GM08714 (cell line): Measurements from ENCODE around the gene NSMF.

ENCODE experiments used
- H3K4me3 ChIP-seq: fragments of 200-500 bp; sonication (Bioruptor generic); 2 replicates; pipeline ENCODE4 v1.5.1; 2014; ENCODE audit warnings: mild to moderate bottlenecking, low read length, inconsistent platforms
- ZNF274 ChIP-seq: IDR thresholded peaks from 2 replicates; pipeline ENCODE4 v1.6.1; 2012; ENCODE audit warnings: mild to moderate bottlenecking, low read depth, low read length

Gene NSMF

DNA sequence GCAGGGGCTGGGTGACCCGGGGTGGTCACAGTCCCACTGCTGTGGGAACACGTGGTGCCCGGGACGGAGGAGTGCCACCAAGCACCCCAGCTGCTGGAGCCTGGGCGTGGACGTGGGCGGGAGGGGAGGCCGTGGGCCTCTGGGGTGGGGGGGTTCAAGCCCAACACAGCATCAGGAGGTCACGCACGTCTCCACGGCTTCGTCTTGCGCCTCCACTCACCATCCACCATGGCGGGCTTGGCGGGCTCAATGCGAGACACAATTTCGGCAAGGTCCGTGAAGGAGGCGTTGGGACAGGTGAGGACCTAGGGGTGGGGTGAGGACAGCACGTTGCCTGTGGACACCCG is 2.2 kb upstream of the NSMF start:
- TF ChIP-seq ZNF274, result no peak
- no peak overlapping the region for H3K4me3 ChIP-seq

- H3K4me3 ChIP-seq, result no peak overlapping the region
- no peak for TF ChIP-seq ZNF274
Measured at GRCh38 chr9:137460363-137461315, 1.5 kb upstream of the NSMF start.

- no peak for TF ChIP-seq ZNF274
- peak overlapping the region; percentile 46; the same call in 1 of the 2 replicates for H3K4me3 ChIP-seq
Measured at GRCh38 chr9:137459601-137460362, 648 bp upstream of the NSMF start.

DNA sequence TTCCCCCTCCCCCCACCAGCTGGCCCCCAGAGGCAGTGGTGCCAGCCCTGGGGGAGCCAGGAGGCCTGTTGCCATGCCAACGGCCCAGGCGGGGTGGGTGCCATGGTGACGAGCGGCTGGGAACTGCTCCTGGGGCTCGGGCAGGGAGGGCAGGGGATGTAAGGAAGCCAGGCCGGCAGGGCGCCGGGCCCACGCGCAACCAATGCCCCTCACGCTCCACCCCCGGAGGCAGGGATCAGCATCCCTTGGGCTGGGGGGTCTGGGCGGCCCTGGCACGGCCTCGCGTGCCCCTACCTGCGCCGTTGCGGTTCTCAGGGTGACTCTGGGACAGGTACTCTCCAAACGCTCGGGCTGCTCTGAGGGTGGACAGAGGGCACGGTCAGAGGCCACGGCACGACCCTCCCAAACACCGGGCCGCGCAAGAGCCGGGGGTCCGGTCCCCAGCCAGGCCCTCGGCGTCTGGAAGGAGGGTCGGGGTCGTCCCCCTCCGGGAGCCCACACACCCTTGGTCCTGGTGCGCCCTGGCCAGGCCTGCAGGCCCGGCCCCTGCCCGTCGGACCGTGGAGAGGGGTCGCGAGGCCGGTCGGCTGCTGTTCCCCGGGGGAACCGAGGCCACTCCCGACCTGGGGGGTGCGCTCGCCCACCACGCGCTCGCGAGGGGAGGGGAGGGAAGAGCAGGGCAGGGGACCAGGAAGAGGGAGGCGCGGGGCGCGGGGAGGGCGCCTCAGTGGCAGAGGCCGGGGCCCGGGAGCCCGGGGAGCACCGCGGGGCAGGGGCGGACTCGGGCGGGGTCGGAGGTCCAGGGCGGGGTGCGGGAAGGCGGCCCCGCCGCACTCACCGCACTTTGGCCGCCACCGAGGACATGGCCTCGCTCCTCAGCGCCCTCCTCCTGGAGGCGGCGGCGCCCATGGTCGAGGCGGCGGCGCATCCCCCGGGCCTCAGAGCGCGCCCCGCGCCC is 661 bp downstream of the NSMF start:
- TF ChIP-seq ZNF274, result no peak
- peak overlapping the region; percentile 71 for H3K4me3 ChIP-seq

GRCh38 chr9:137457406-137458193 is 1.5 kb downstream of the NSMF start:
- TF ChIP-seq ZNF274, result no peak
- H3K4me3 ChIP-seq, result no peak overlapping the region; the same call in 1 of the 2 replicates

DNA sequence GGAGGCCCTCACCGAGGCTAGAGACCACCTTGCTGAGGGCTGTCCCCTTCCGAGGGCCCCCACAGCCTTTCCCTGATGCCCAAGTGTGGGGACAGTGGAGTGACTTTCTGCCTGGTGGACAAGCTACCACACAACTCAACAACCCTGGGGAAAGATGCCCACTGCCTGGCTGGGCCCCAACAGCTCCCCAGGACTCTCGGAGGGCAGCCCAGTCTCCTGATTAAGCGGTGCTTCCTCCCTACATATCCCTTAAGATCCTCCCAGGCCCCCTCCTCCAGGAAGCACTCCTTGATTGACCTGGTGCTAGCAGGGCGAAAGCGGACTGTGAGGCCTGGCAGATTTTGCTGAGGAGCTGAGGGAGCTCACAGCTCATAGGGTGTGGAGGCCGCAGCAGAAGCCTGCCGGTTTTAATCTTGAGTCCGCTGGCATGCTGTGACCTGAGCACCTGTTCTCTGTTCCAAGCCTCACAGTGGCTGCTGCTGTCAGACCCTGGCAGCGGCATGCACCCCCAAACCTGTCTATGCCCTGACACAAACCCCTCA is 2.2 kb downstream of the NSMF start:
- H3K4me3 ChIP-seq, result no peak overlapping the region
- TF ChIP-seq ZNF274, result no peak

DNA sequence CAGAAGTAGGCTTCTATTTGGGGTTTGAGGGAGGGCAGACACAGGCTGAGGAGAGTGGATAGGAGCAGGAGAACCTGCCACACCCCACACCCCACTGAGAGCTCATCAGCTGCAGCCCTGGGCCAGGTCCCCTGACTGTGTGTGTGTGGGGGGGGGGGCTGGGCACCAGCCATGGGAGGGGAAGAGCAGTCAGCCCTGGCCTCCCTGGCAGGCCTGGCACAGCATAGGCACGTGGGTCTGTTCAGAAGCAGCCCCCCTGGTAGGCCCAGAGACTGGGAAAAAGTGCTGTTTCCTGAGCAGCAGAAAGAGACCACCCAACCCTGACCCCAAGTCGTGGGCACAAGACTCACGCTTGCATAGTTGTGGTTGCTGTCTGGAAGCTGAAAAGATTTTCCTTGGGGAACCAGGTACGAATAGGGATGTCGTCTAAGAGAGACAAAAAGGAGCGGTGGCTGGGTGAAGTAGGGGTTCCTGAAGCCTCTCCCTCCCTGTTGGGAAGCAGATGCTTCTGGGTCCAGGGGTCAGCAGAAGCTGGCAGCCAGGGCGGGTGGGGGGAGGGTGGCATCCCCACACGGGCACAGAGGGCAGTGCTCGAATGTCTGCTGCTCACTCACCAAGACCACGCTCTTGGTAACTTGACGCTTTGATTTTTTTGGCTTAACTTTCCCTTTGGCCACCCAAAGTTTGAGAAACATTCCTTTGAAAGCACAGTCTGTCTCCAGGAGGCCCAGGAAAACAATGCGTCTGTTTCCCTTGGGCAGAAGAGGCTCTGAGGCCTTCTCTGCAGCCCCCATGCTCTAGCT is 2.9 kb downstream of the NSMF start:
- TF ChIP-seq ZNF274, result no peak
- H3K4me3 ChIP-seq, result no peak overlapping the region

DNA sequence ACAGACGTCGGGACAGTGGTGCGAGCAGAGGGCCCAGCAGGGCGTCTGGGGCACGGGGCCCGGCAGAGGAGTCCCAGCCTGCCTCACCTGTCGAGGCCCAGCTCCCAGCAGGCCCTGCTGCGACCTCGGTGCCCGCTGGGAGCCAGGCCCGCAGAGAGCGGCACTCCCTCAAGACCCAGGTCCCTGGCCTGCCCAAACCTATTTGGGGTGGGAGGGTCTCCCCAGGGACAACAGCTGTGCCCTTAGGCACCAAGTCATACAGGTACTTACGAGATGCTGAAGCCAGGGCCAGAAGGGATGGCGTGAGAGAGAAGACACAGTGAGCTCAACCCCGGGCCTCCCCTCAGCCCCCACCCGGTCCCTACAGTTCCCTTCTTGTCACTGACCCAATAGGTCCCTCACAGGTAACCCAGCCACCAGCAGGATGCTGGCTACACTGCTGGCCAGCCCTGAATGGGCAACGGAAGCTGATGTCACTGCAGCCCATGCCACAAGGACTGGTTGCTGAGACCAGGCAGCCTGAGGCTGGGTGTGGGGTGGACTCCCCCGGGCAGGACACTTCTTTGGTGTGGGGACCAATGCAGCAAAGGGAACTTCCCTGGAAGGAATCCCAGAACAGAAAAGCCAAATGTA is 3.7 kb downstream of the NSMF start:
- TF ChIP-seq ZNF274, result no peak
- H3K4me3 ChIP-seq, result no peak overlapping the region

GRCh38 chr9:137454597-137455358 is 4.4 kb downstream of the NSMF start:
- TF ChIP-seq ZNF274, result no peak
- H3K4me3 ChIP-seq, result peak overlapping the region; percentile 44; the same call in 1 of the 2 replicates

- TF ChIP-seq ZNF274, result no peak
- peak overlapping the region; percentile 44; the same call in 1 of the 2 replicates for H3K4me3 ChIP-seq
Measured at GRCh38 chr9:137454145-137454596, 5.0 kb downstream of the NSMF start.

GRCh38 chr9:137453643-137454081 is 5.5 kb downstream of the NSMF start:
- TF ChIP-seq ZNF274, result no peak
- no peak overlapping the region; the same call in 1 of the 2 replicates for H3K4me3 ChIP-seq
